ENCODE measurements around the gene PDE4B.

- TF ChIP-seq CTCF (IDR thresholded peaks at IDR 0.05) (no peak), POLR2A (IDR thresholded peaks at IDR 0.05) (no peak)
Measured at GRCh38 chr1:65998763-65999583, 206.3 kb downstream of the PDE4B start.
